HG03442 (cell line): ENCODE data around the gene PDLIM7.

ENCODE experiments used
- ATAC-seq: cut with Tn5 transposase; IDR thresholded peaks from one replicate; pipeline ENCODE4 v1.9.1; 2021; ENCODE audit warnings: mild to moderate bottlenecking, moderate library complexity; ENCODE audit not compliant: unreplicated experiment

The PDLIM7 gene

DNA sequence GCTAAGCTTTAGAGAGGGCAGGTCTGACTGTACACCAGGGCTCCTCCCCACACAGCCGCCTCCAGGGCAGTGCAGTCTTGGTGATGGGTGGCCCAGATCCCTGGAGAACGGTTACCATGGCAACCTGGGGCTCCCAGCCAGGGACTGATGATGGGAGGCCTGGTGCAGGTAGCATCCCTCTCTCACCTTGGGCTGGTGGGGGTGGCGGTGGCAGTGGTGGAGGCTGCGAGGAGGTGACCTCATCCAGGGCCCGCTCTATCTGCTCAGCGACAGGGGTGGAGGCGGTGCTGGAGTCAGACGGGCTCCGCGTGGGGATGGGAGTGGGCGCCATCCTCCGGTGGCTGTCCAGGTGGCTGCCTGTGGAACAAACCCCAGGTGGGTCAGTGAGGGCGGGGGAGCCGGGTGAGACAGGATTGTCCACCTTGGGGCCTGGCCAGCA lies 38.5 kb downstream of the PDLIM7 start:
- ATAC-seq, result no peak

DNA sequence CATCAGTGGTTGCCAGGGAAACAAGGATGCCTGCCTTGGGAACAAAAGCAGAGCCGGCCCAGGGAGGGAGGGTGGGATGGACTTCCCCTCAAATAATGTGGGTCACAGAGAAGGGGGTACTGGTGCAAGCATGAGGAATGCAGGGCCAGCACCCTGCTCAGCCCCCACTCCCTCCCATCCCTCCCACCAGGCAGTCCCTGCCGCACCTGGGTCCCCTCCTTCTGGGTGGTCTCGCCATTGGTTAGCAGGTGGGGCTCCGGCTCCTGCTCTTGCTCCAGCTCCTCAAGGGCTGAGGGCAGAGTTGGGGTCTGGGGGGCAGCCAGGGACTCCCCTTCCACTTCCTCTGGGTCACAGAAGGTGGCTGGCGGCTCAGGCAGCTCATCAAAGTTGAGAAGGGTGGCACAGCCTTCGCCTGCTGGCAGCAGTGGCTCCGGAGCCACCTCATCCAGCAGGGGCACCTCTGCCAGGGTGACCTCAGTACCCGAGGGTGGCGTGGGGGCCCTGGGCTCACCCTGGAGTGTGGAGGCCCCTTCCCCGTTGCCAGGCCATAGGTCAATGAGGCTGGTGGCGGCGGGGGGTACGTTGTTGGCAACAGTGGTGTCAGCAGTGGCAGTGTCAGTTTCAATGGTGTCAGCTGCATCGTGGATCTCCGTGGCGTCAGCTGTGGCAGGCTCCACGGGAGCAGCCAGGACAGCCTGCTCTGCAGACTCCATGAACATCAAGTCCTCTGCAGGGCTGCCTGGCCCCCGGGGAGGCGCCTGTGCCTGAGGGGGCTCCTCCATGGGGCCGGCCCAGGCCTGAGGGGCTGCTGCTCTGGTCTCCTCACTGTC lies 39.3 kb downstream of the PDLIM7 start:
- no peak for ATAC-seq

DNA sequence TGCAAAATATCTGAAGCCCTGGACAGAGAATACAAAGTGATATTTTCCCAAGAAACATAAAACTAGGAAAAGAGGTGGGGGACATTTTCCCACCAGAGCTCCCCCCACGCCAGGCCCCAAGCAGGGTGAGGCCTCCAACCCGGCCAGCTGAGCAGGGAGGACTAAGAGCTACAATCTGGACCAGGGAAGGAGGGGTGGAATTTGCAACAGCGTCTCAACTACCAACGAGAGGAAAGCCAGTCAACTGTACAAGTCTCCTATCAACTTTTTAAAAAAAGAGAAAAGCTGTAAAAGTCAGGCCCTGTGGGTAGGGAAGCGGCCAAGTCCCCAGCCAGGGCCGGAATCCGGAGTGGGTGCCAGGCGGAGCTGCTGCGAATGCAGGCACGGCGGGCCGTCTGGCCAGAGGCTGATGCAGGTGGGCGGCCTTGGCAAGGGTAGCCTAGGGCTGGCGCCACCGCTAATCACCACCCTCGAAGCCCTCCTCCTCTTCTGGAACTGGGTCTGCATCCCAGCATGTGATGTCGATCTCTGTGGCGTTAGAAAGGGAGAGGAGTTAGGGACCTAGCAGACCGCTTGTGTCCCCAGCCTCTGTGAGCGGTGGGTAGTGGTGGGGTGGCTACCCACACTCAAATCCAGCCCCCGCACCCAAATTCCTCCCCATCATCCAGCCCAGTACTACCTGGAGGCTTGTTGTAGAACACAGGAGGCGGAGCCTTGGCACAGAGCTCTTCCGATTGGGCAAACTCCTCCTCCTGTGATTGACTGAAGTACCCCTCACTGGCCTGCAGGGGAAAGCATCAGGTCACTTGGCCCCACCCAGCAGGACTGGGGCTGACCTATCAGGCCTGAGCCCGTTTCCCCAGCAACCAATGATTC lies 40.2 kb downstream of the PDLIM7 start:
- ATAC-seq, result peak; percentile 35

DNA sequence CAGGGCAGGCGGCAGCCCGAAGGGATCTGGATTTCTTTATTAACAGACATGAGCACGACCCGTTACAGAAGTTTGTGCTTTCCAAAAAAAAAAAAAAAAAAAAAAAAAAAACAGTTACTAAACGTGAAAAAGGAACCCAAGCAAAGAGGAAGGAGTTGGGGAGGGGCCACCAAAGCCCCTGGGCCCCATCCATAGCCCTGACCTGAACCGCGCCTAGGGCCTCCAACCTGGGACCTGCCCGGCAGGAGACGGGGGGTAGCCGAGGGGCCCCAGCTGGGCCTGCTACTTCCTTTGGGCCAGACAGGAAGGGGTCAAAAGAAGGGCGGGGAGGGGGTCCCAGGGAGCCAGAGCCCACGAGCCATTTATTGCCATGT lies 40.8 kb downstream of the PDLIM7 start:
- no peak for ATAC-seq

DNA sequence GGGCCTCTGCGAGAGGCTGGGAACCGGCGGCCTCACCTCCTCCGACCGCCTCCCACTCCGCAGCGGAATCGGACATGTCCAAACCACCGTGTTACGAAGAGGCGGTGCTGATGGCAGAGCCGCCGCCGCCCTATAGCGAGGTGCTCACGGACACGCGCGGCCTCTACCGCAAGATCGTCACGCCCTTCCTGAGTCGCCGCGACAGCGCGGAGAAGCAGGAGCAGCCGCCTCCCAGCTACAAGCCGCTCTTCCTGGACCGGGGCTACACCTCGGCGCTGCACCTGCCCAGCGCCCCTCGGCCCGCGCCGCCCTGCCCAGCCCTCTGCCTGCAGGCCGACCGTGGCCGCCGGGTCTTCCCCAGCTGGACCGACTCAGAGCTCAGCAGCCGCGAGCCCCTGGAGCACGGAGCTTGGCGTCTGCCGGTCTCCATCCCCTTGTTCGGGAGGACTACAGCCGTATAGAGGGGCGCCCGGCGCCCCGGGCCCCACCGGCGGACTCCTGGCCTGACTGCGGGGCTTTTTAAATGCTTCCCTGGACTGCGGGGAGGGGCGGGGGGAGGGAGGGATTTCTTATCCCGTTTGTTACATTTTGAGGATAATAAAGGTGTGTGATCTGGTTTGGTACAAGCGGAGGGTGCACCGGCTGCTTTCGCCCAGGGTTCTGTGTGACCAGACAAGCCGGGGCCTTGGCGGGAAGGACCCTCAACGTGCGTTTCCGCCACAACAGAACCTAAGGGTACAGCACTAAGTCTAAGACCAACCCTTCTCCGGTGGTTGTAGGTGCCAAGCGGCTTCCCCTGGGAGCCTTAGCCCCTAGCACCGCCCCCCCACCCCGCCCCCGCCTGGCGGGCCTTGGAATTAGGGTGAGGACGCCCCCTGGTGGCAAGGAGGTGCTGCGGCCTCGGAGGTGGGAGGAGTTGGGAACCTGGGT lies 41.5 kb downstream of the PDLIM7 start:
- ATAC-seq, result peak; percentile 8

DNA sequence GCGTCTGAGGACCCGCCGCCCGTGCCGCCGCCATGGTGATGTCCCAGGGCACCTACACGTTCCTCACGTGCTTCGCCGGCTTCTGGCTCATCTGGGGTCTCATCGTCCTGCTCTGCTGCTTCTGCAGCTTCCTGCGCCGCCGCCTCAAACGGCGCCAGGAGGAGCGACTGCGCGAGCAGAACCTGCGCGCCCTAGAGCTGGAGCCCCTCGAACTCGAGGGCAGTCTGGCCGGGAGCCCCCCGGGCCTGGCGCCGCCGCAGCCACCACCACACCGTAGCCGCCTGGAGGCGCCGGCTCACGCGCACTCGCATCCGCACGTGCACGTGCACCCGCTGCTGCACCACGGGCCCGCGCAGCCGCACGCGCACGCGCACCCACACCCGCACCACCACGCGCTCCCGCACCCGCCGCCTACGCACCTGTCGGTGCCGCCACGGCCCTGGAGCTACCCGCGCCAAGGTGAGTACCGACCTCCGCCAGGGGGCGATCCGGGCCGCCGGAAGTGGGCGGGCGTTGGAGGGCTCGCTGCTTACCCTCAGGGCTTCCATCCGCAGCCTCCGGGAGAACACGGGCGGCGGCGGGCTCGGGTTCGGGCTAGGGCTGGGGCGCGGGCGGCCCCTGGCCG lies 42.3 kb downstream of the PDLIM7 start:
- ATAC-seq, result peak; percentile 46

DNA sequence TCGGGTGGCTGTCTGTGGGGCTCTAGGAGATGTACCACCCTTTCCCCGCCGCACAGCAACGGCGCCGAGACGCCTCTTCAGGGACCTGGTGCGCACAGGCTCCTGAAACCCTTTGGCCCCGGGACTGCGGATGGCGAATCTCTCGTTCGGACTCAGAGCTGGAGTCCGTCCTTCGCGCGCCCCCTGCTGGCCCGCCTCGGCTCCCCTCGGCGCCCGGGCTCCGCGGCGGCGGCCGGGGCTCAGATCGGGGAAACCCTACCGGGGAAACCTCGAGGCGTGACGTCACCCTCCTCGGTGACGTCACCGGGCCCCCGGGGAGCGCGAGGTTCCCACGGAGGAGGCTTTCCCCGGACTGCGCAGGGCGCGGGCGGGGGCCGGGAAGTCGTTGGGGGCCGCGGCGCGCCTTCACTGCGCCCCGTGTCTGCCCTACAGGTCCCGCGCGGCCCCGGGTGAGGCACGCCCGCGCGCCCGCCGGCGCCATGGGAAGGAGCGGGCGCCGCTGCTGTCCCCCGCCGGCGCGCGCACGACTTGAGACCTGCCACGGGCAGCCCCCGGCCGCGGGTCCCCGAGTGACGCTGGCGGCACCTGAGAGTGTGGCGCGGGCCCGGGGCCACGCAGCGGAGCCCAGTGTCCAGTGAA lies 42.9 kb downstream of the PDLIM7 start:
- ATAC-seq, result peak; percentile 39

DNA sequence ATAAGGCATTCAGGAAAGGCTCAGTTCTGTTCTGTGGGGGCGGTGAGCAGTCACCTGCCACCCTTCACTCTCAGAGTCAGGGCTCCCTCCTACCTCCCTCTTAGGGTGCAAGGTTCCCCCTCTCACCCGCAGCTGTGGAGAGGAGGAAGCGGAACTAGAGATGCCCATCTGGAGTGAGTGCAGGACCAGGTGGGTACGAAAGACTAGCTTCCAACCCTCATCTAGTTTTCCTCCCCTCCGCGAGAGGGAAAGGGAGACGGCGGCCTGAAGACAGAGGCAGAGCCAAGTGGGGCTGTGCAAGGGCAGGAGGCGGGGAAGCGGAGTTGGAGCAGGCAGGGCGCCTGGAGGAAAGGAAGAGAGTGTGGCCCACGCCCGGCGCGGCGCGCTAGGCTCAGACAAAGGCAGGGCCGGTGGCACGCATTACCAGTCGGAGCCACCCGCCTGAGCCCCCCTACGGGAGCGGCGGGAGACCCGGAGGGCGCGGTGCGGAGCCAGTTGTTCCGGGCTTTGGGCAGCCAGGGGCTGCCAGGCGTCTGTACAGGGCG lies 43.5 kb downstream of the PDLIM7 start:
- peak; percentile 1 for ATAC-seq

DNA sequence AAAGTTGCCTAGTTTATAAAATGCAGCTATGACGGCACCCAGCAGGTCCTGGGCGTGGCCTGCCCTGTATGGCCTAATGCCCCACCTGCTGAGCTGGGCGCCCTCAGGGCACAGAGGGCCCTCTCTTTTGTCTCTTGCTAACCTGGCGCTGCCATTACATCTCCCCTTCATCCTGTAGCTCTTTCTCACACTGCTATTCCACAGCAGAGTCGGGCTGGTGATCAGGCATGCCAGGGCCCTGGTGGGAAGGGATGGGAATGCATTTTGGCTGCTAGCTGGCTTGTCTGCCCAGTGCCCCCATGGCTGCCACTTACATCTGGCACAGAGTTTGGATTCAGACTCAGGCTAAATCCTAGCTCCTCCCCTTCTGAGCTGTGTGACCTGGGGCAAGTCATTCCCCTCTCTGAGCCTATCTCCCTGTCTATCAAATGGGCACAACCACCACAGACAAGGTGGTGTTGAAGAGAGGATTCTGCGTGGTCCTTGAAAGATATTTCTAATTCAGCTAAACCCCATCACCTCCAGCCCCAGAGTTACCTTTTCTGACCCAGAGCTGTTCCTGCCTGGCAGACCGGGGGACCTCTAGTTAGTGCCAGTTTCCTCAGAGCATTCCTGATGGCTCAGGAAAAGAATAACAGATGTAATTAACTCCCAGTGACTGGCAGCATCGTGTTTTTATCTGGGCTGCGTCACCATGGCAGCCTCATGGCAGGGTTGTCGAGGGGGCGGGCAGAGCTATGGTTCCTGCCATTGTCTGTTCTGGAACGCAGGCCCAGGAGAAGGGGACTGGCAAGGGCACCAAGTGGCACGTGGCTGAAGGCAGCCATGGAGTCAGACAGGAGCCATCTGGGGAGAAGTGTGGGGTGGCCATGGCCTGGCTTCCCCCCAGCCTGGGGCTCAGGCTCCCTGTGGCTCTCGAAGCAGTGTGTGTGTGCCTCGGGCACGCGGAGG lies 44.4 kb downstream of the PDLIM7 start:
- no peak for ATAC-seq

DNA sequence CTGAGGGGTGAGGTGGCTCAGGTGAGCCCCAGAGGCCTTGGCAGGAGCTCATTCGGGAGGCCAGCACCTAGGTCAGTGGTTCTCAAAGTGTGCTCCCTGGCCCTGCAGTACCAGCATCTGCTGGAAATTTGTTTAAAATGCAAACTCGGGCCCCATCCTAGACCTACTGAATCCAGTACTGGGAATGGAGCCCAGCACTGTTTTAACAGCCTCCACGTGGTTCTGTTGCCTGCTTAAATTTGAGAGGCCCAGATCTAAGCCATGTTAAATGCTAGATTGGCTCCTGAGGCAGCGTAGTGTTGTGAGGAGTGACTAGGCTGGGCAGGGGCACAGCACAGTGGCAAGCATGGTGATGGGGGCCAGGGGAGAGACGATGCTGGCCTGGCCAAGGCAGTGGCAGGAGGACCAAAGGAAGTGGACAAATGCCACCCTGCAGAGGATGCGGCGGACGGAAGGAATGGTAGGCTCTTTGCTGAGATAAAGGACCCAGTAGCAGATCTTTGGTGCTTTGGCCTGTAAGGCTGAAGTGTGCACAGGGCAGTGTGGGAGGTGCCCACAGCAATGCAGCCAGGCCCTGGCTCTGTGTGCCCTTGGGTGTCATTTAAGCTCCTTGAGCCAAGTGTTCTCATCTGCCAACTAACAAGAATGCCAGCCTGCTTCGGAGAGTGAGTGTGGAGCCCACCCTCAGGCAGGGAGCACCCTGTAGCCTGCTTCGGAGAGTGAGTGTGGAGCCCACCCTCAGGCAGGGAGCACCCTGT lies 46.6 kb downstream of the PDLIM7 start:
- no peak for ATAC-seq

DNA sequence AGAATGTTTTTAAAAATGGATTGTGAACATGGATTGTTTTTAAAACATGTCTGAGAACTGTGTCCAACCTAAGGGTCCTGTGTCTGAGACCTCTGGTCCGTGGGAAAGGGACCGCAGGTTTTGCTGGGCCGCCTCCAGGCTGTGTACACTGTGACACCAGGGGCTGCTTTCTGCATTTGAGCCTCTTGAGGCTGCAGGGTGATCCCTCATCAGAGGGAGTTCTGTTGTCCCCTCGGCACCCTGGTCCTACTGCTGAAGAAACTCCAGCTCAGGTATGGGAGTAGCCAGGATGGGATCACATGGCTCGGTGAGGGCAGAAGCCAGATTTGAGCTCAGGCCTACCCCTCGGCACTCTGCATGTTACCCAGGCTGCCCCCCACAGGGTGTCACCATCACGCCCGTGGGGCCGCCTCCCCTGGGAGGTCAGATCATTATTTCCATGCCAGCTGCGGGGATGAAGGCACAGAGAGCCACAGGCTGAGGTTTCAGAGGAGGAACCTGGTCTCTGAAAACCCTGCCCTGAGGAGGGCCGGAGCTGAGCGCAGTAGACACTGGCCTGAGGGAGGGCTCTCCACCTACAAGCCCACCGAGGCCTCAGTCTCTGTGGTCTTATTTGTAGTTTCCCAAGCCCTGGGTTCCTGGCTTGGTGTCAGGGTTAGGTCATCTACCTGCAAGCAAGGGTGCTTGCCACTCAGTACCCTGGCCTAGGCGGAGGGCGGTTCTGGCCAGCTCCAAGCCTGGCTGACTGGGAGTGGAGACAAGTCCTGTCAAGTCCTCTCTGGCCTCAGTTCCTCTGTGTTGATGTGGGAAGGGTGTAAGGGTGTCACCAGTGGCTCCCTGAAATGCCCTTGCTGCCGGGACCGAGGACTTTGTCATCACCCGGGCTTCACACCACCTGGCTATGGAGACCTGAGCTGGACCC lies 48.0 kb downstream of the PDLIM7 start:
- no peak for ATAC-seq

DNA sequence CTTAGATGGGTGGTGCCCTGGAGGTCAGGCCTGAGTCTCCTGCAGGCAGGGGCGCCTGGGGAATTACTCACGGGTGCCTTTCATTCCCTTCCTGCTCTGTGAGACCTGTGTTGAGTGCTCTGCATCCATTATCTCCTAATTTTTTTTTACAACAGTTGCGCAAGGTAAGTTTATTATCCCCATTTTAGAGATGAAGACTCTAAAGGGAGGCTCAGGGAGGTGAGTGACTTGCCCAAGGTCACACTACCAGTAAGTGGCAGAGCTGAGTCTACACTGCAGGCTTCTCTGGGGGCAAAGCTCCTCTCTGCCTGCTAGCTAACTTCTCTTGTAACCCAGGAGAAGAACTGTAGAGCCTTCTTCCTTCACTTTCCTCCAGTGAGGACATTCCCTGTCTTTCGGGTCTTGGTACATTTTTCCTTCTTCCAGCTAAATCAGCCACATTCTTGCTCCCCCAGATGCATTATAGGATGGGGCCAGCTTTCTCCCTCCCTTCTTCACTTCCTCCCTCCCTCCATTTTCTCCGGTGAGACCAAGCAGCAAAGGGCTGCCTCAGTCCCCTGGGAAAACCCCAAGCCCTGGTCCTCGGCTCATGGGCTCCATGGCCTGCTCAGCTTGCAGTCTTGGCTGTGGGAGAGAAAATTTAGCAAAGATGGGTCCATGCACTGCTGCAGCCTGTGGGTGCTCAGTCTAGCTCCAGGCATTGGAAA lies 49.0 kb downstream of the PDLIM7 start:
- no peak for ATAC-seq

DNA sequence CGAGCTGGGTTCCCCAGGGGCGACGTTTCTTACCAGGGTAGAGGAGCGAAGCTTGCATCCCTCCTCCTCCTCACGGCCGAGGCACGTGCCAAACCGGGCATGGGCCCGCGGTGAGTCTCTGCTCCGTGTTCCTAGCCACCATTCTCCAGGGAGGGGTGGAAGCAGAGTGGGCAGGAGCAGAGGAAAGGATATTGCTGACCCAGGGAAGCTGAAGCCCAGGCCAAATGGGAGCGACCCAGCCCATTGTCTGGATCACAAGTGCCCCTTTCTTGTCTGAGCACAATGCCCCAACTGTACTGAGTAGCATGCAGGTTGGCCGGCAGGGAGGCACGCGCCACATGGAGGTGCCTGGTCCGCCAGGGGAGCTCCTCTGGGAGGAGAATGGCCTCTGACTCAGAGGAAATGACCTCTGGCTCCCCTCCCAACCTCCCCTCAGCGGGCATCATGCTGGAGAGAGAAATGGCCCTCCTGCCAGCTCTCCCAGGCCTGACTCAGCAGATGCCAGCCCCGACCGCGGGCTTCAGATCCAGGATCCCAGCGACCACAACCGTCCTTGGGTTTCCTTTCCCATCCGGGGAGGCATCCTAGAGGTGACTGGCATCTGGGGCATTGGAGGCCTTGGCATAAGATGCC lies 49.7 kb downstream of the PDLIM7 start:
- ATAC-seq, result no peak

DNA sequence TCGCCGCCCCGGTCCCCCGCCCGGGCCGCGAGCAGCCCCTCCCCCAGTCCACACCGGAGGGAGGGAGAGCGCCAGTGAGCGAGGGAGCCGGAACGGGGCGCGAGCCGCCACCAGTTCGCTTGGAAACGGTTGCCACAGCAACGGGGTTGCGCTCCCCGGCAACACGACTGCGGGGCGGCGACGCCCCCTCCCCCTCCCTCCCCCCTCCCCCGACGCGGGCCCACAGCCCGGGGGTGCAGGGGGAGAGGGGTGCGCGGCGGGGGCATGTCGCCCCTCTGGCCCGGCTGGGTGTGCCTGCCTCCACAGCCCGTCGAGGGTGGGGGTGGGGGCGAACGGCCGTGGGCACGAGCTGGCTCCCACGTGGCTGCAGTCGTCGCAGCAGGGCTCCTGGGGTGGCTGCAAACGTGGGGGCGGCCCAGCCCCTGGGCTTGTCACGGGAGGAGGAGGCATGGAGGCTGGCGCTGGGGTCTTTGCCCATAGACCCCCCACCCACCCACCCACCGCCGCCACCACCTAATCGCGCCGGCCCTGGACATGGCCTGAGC lies 50.3 kb downstream of the PDLIM7 start:
- ATAC-seq, result peak; percentile 32
